Lung (tissue), 12 donors: ENCODE data around the gene NCBP2L. TPM values are rescaled to one million over a fixed set of nuclear protein-coding genes. Genes with fewer than 3 reads are reported as not detected.

Source experiments
- ATAC-seq: fragments of 200-7000 bp; cut with Tn5 transposase; one replicate; pipeline ENCODE4 v1.9.1; 2020; ENCODE audit warnings: moderate number of reproducible peaks; ENCODE audit not compliant: insufficient read depth, low FRiP score
- DNase-seq, 3 donors: peaks; one replicate each; pipeline ENCODE4 v3.0.0-alpha.2; 2013 to 2017
- H3K27ac ChIP-seq, 2 donors: one replicate each; pipeline ENCODE4 v1.5.1; 2013; ENCODE audit warnings: mild to moderate bottlenecking in 2 of 2, moderate library complexity in 2 of 2, control low read depth in 1 of 2, inconsistent platforms in 1 of 2, low read depth in 1 of 2, low read length in 1 of 2
- H3K27me3 ChIP-seq, 3 donors: one replicate each; pipeline ENCODE4 v1.5.1; 2013; ENCODE audit warnings: low read length in 2 of 3; ENCODE audit not compliant: control insufficient read depth in 3 of 3, insufficient read depth in 3 of 3
- H3K36me3 ChIP-seq, 4 donors: one replicate each; pipeline ENCODE4 v1.5.1; 2013; ENCODE audit warnings: low read length in 4 of 4, mild to moderate bottlenecking in 1 of 4, moderate library complexity in 1 of 4; ENCODE audit not compliant: control insufficient read depth in 4 of 4, insufficient read depth in 4 of 4
- H3K4me1 ChIP-seq, 5 donors: one replicate each; pipeline ENCODE4 v1.5.1; 2013; ENCODE audit warnings: low read length in 5 of 5, mild to moderate bottlenecking in 2 of 5, moderate library complexity in 1 of 5; ENCODE audit not compliant: control insufficient read depth in 5 of 5, insufficient read depth in 5 of 5
- H3K4me3 ChIP-seq: one replicate; pipeline ENCODE4 v1.5.1; 2013; ENCODE audit warnings: mild to moderate bottlenecking, control low read depth, moderate library complexity
- H3K9ac ChIP-seq, 2 donors: one replicate each; pipeline ENCODE4 v1.5.1; 2013; ENCODE audit warnings: low read length in 2 of 2, control low read depth in 1 of 2; ENCODE audit not compliant: insufficient read depth in 1 of 2
- H3K9me3 ChIP-seq, 4 donors: one replicate each; pipeline ENCODE4 v1.5.1; 2013; ENCODE audit warnings: low read length in 3 of 4, mild to moderate bottlenecking in 1 of 4, moderate library complexity in 1 of 4; ENCODE audit not compliant: control insufficient read depth in 4 of 4, insufficient read depth in 3 of 4
- CTCF ChIP-seq: IDR thresholded peaks from 2 replicates; pipeline ENCODE4 v1.5.1; 2012; ENCODE audit warnings: mild to moderate bottlenecking; ENCODE audit errors: control extremely low read depth, extremely low read depth
- WGBS, 2 donors: extraction: QIAGEN DNeasy Blood & Tissue Kit; methylation state at CpG; one replicate each; pipeline ENCODE4 v1.1.7; 2013; 5-methylcytosine and 5-hydroxymethylcytosine counted together
- polyA plus RNA-seq, 2 donors: library from polyadenylated mRNA; stranded (reverse); fragments of 200-250 nt; gene quantifications; one replicate each; pipeline ENCODE4 v1.2.1, GENCODE V29; 2013
- total RNA-seq, 2 donors: library from RNA; depleted of rRNA in 1 of 2; stranded (reverse); fragments of >200 nt in 1 of 2; gene quantifications; one replicate each; pipeline ENCODE4 v1.2.1, GENCODE V29; 2014 to 2021
- donor health status: control.
- donor health status: control.
- donor health status: Bipolar disorder and iron deficiency.
- donor health status: healthy.
- donor health status: DM: yes; HTN: yes; CAD: no.

Gene NCBP2L
- total and polyA plus RNA-seq, 4 donors, result 0.03 to 0.12 (median 0.10) TPM

GRCh38 chrX:107776649-107777535 is 641 bp upstream of the NCBP2L start:
- DNase-seq (peak; percentile 88 to 95 (median 93)), ATAC-seq (peak; percentile 78)
- H3K9ac ChIP-seq, result peak overlapping the region in 1 of 2 donors; percentile 38
- peaks cover 0 to 17% (median 6%) of the 10 kb centered on the region in 3 donors for H3K27me3 ChIP-seq
- TF ChIP-seq CTCF, result peak; percentile 72
- H3K4me3 ChIP-seq, result no peak overlapping the region
- H3K36me3 ChIP-seq, result no peaks in the 10 kb centered on the region
- peaks cover 0 to 5% (median 0%) of the 10 kb centered on the region in 4 donors for H3K9me3 ChIP-seq
- 3 to 13% methylated on average over 20 of the region's 20 CpGs for WGBS, 2 donors
- H3K4me1 ChIP-seq, result peaks cover 0 to 12% (median 0%) of the 10 kb centered on the region in 5 donors
- H3K27ac ChIP-seq, result peak overlapping the region; percentile 63 to 85

- no peak overlapping the region for H3K27ac ChIP-seq
- H3K36me3 ChIP-seq, result no peaks in the 10 kb centered on the region
- ATAC-seq (no peak), DNase-seq (no peak)
- 87 to 100% methylated on average over 9 of the region's 9 CpGs for WGBS, 2 donors
- no peaks in the 10 kb centered on the region for H3K9me3 ChIP-seq
- TF ChIP-seq CTCF, result no peak
- H3K4me3 ChIP-seq, result no peak overlapping the region
- peaks cover 0 to 4% (median 0%) of the 10 kb centered on the region in 5 donors for H3K4me1 ChIP-seq
- peaks cover 2 to 20% (median 3%) of the 10 kb centered on the region in 3 donors for H3K27me3 ChIP-seq
- no peak overlapping the region for H3K9ac ChIP-seq
These were observed 3.0 kb downstream of the NCBP2L start for GRCh38 chrX:107780525-107780924.

- Histone ChIP-seq H3K9ac (no peak overlapping the region), H3K4me3 (no peak overlapping the region), H3K27me3 (peaks cover 2 to 41% (median 23%) of the 10 kb centered on the region in 3 donors), H3K9me3 (no peaks in the 10 kb centered on the region), H3K4me1 (no peaks in the 10 kb centered on the region), H3K36me3 (no peaks in the 10 kb centered on the region), H3K27ac (no peak overlapping the region)
- DNase-seq (no peak), ATAC-seq (no peak)
- no peak for TF ChIP-seq CTCF
- WGBS, 2 donors, result 29% methylated on average over 1 of the region's 1 CpG
These were observed 10.3 kb downstream of the NCBP2L start for GRCh38 chrX:107787827-107788226.
